GM21390 (cell line): ENCODE results near the gene USB1.

ENCODE experiments used
- ATAC-seq: cut with Tn5 transposase; IDR thresholded peaks from one replicate; pipeline ENCODE4 v1.9.1; 2021; ENCODE audit not compliant: unreplicated experiment

Gene USB1

DNA sequence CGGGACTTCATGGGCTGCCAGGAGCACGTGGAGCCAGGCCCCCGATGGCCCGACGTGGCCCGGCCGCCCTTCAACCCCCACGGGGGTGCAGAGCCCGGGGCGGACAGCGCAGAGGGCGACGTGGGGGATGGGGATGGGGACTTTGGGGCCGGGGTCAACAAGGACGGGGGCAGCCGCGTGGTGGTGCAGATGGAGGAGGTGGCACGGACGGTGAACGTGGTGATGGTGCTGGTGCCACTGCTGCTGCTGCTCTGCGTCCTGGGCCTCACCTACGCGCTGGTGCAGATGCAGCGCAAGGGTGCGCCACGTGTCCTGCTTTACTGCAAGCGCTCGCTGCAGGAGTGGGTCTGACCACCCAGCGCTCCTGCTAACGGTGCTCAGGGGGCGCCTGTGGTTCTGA lies 43.9 kb downstream of the USB1 start:
- ATAC-seq = no peak

DNA sequence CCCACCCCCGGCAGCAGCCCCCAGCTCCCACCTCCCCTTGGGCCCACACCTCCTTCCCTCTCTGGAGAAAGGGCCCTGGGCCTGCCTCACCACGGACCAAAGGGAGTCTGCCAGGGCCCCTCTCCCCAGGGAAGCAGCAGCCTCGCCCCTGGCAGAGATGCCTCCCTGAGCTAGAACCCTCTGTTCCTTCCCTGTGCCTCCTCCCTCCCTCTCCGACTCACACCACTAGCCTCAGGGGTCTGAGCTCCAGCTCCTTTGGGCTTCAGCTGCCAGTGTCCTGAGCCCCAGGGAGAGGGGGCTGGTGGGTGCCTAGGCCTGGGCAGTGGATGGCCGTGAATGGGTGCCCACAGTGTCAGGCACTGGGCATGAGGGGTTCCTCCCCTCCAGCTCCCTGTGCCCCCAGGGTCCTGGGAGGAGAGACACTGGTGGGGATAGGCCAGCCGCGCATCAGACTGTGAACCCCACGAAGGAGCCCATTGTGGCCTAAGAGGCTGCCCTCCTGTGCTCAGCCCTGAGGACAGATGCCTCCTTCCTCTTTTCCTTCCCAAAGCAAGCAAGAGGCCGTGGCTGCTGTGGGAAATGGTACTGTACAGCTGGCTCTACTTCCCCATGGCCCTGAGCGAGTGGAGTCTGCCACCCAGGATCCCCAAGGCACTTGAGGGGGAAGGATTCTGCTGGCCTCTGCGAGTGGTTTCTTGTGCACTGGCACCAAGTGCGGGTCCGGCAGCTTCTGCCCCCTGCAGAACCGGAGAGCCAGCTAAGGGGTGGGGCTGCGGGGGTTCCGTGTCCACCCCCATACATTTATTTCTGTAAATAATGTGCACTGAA lies 45.1 kb downstream of the USB1 start:
- no peak for ATAC-seq

DNA sequence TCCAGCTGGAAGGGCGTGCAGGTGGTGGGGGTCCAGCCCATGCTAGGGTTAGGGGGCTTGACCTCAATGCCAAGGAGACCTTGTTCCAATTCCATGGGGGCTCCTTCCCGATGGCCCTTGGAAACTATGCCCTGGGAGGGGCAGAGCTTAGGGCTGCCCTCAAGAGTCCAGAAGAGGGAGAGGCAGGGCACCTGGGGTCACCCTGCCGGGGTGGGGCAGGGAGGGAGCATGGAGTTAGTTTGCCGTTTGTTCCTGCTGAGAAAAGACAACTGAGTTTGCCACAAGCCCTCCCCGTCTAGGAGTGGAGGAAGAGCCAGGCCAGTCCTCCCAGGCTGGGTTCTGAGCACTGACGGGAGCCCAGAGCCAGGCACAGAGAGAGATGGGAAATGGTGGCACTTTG lies 45.7 kb downstream of the USB1 start:
- ATAC-seq = no peak

DNA sequence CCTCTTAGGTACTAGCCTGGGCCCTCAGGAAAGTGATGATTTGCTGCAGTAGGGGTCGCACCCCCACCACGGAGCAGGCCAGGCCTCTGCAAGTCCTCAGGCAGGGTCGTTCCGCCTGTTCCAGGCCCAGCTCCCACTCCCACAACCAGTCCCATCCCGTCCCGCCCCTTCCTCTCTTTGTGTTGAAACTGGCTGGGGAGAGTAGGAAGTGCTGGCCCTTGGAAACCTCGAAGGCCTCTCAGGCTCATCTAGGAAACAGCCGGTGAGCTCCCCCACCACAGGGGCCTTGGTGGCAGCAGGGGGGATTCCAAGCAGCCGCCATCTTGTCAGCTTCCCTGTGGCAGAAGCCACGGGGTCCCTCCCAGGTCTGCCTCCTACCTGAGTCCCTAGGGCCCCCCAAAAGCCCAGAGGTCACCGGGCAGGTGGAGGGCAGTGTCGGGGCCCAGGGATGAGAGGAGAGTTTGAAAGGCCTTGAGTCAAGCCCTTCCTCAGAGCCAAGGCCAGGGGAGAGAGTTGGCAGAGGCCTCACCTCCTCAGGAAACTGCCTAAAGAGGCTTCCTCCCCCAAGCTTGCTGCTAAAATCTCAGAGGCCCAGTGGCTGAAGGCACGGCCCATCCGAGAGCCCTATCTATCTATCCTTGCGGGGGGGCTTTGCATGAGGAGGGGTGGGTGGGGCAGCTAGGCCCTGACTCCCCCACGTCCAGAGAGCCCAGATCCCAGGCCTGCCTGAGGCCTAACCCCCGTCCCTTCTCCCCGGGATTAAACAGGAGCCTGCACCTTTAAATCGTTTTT lies 46.5 kb downstream of the USB1 start:
- no peak for ATAC-seq

DNA sequence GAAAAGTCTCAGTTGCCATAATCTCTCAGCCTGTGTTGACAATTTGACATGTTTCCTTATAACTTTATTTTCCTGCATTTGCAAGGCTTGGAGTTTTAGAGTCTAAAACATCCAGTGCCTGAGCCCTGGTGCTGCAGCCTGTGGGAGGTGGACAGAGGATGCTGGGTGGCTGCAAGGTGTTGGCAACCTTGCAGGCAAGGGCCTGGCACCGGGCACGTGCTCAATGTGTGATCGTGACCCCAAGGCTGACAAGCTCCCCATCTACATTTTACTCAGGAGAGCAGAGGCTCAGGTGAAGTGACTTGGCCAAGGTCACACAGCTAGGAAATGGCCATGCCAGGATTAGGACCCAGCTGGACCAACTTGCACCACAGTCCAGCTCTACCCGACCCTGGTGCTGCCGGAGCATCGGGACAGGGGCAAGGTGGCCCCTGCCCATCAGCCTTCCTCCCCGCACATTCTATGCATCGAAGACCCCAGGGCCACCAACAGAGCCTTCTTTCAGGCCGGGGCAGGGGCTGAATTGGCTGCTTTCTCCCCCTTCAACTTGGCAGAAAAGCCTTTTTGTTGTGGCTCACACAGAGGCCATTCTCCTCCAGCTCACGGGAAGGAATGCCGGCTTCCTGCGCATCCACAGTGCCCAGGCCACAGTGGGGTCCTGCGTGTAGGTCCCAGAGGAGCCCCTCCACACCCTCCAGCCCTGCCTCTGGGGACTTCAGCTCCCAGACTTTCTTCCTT lies 47.5 kb downstream of the USB1 start:
- ATAC-seq = no peak

DNA sequence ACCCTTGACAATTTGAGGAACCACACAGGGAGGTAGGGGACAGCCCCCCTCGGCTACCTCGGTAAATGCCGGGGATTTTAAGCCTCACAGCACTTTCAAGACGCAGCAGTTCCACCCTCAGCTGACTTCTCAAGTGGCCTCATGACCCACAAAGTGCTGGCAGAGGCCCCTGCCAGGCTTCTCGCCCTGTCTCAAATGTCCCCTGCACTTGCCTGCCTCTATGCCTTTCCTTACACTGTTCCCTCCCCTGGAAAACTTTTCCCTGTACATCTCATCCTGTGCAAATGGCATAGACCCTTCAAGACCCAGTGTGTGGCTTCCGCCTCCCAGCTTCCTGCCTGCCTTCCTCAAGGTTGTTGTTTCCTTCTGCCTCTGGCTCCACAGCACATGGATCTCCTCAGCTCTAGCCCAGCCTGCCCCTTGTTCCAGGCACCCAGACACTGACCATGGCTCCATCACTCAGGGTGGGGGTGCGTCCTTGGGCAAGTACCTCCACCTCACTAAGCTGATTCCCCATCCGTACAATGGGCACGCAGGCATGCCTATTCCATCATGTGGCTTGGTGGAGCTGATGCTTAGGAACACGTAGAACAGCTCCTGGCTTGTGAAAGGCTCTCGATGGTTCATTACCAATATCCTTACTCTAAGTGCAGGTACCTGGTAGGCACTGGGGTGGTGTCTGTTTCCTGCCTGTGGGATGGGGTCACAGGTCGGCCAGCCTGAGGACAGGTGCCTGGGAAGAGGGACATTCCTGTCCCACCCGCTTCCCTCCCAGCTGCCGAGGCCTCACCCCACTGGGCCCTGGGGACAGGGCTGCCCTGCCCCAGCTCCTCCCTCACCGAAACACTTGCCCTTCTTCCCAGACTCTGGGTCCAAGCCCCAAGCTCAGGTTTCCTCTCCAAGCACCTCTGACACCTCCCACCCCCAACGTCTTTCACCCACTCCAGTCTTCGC lies 48.3 kb downstream of the USB1 start:
- no peak for ATAC-seq

DNA sequence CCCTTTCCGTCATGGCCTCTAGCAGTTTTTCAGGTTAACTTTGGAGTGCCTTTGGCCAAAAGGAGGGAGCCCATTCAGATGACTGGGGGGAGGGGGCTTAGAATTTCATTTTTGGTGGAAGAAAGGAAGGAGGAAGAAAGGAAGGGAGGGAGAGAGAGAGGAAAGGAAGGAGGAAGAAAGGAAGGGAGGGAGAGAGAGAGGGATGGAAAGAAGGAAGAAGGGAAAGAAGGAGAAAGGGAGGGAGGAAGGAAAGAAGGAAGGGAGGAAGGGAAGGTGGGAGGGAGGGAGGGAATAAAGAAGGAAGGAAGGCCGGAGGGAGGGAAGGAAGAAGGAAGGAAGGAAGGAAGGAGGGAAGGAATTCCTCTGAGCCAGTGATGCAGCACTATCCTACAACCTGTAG lies 50.1 kb downstream of the USB1 start:
- no peak for ATAC-seq

DNA sequence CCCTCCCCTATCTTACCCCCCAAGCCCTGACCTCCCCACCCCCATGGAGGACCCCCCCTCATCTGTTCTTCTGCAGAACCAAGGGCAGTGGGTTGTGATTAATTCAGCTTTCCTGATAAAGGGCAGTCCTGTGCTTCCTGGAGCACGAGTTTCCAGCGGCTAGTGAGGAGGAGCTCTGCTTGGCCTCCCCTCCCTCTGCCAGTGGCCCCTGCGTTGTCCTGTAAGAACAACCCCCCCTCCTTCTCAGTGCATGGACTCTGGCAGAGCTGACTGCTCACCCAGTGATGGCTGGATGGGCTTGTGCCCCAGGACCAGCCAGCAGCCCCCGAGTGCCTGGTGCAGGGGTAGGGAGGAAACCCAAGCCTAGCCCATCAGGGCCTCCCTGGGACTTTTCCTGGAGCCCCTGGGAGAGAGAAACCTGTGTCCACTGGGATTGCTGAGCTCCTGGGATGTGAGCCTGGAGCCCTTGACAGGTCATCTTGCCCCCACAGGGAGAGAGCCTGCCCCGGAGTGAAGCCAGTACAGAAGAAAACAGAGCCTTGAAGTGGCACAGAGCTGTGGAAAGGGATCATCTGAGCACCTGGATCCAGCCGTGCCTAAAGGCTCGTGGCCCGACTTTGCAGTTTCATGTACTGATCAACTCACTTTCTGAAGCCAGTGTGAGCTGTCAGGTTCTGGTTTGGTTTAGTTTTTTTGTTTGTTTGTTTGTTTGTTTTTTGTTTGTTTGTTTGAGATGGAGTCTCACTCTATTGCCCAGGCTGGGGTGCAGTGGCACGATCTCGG lies 50.8 kb downstream of the USB1 start:
- ATAC-seq = no peak

DNA sequence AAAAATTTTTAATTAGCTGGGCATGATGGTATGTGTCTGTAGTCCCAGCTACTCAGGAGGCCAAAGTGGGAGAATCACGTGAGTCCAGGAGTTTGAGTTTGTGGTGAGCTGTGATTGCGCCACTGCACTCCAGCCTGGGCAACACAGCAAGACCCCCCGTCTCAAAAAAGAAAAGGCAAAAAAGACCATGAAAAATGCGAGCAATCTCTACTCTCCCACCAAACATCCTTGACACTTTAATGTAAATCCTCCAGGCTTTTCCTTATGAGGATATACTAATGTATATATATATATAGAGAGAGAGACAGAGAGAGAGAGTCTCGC lies 52.4 kb downstream of the USB1 start:
- no peak for ATAC-seq

DNA sequence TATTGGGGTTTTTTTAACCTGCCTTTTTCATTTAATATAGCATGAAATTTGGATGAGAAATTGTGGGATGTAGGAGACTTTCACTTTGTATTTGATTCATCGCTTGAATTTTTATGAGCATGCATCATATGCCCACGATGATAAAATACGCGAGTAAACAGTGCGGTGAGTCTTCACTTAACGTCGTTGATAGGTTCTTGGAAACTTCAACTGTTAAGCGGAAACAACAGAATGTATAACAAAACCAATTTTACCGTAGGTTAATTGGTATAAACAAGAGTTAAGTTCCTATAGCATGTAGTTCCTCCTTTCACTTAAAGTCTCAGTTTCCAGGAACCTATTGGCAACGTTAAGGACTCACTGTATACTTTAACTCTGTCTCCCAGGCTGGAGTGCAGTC lies 53.1 kb downstream of the USB1 start:
- no peak for ATAC-seq

DNA sequence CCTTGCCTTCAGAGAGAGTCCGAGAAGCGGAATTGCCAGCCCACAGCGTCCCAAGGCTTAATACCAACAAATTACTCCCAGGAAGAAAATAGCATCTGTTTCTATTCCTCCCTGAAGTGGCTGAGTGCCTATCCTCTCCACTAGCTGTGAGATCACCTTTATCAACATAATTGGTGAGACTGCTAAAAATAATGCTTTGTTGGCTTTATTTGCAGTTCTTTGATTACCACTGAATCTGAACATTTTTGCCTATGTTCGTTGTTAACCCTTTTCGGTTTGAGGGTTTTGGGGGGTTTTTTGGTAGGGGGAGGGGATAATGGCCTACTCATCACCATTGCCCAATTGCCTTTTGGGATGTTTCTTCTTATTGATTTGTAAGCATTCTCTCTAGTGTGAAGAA lies 55.4 kb downstream of the USB1 start:
- ATAC-seq = no peak

DNA sequence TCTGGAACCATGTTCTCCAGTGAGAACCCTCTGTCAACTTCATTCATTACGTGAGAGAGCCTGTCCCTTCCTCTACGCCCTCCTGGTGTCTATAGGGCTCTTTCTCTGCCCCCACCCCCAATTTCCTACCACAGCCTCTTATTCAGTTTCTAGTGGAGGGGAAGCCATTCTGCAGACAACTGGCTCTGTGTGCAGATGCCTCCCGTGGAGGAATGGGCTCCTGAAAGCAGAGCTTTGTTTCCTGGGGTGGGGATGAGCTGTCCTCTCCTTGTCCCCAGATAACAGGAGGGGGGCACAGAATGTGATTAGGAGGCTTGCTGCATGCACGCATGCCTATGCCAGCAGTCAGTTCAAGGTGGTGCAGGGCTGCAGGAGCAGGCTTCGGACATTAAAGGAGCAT lies 55.9 kb downstream of the USB1 start:
- ATAC-seq = no peak

DNA sequence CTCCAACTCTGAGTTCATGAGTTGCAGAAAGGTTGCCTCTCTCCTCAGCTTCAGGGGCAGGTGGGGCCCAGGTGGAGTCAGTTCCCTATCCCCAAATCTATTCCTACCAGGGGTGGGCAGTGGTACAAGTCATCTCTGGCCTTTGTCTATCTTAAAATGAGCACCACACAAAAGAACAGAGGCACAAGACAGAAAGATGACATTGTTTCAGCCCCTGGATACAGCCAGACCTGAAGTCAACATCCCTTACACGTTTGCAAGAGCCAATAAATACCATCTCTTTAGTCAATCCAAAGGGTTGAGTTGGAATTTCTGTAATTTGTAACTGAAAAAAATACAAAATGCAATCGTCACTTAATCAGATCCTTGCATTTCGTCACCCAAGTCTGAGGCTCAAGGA lies 56.6 kb downstream of the USB1 start:
- ATAC-seq = no peak

DNA sequence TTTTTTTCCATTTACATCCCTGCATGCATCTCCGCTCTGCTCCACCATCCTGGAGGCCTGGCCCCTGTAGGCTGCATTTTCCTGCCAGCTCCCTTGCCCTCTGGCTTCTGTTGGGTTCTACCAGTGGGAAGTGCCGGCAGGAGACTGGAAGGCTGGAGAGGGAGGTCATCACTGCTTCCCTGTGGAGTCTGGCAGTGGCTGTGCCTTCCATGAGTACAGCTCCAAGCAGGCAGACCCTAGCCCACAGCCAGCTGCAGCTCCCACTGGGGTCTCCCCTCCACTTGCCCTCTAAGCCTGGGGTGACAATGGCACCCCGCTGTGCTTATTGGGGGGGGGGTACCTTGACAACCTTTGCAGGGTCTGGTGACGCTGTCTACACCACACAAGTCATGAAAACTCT lies 61.6 kb downstream of the USB1 start:
- no peak for ATAC-seq

DNA sequence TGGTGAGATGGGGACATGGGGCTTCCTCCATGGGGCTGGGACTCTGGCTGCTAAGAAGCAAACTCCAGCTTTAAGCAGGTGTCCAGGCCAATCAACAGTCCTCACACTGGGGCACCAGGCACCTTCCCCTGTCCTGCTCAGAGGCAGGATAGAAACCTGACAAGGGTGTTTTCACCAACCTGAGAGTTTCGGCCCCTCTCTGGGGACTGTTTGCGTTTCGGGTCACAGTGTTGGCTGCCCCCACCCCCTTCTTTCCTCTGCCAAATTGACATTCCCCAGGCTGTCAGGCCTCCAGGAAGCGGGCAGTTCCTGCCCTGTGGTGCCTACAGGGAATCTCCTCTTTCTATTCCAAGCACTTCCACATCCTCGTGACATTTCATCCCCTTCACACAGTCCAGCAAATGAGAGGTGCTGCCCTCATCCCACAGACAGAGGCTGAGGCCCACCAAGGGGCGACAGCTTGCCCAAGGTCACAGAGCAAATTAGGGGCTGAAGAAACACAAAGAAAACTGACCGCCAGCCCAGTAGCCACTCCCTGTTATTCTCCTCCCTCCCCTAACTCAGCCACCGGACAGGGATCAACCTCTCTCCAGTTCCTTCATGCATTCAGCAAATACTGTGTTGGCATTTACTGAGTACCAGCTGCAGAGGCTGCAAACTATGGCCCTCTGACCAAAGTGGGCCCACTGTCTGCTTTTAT lies 62.3 kb downstream of the USB1 start:
- ATAC-seq = no peak

DNA sequence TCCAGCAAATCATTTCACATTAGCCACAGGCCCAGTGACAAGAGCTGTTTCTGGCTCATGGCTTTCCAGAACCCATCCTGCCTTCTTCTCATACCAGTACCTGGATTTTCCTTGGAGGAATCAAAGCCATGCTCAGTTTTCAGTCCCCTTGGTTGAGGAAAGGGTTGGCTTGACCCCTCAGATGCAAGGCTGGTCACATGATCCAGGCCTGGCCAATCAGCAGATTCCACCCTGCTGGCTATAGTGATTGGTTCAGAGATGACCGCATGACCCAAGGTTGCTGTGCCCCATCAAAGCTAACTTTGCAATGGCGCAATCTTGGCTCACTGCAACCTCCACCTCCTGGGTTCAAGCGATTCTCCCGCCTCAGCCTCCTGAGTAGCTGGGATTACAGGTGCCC lies 69.4 kb downstream of the USB1 start:
- ATAC-seq = no peak
